Hepatocyte (in vitro differentiated cells): ENCODE measurements around the gene PLD3.

Source experiments
- CTCF ChIP-seq: fragments of 200-600 bp; sonication (generic); IDR thresholded peaks from 2 replicates; pipeline ENCODE4 v1.5.1; 2016; ENCODE audit warnings: antibody characterized with exemption, mild to moderate bottlenecking; ENCODE audit not compliant: poor library complexity
- EZH2 ChIP-seq: fragments of 200-600 bp; sonication (generic); IDR thresholded peaks from 2 replicates; pipeline ENCODE4 v1.6.1; 2016; ENCODE audit warnings: antibody characterized with exemption, mild to moderate bottlenecking, borderline replicate concordance
- EZH2phosphoT487 ChIP-seq: fragments of 200-600 bp; sonication (generic); IDR thresholded peaks from one replicate; pipeline ENCODE4 v1.6.1; 2018; ENCODE audit warnings: antibody characterized with exemption, mild to moderate bottlenecking, low read depth, moderate library complexity; ENCODE audit not compliant: unreplicated experiment, severe bottlenecking

- TF ChIP-seq CTCF: no peak
- no peak for TF ChIP-seq EZH2
- no peak for TF ChIP-seq EZH2phosphoT487
Observed at GRCh38 chr19:40380199-40381037, 31.9 kb downstream of the PLD3 start.
